ENCODE data around the gene FBXL13.
A peak's percentile ranks its signal among the peaks of the same experiment; 100 is the strongest.
"Not testable (repeated sequence)": the region's sequence is repeated elsewhere in the genome, so short reads cannot be mapped to it uniquely, and the experiment has no call there.

Gene FBXL13

GRCh38 chr7:102814025-102814471 lies 260.5 kb downstream of the FBXL13 start:
- DNase-seq (ENCODE audit: low spot score): peak; percentile 46

- no peak for DNase-seq (ENCODE audit: low spot score)
These were observed 261.2 kb downstream of the FBXL13 start for GRCh38 chr7:102813191-102814024.

GRCh38 chr7:102811942-102812678 lies 262.5 kb downstream of the FBXL13 start:
- no peak for DNase-seq (ENCODE audit: low spot score)

GRCh38 chr7:102810916-102811315 lies 263.7 kb downstream of the FBXL13 start:
- no peak for DNase-seq (ENCODE audit: low spot score)

- DNase-seq (ENCODE audit: low spot score): no peak
These were observed 268.0 kb downstream of the FBXL13 start for GRCh38 chr7:102806613-102807012.

GRCh38 chr7:102795987-102796595 lies 278.5 kb downstream of the FBXL13 start:
- DNase-seq (ENCODE audit: low spot score): not testable (repeated sequence)

- DNase-seq (ENCODE audit: low spot score): not testable (repeated sequence)
These were observed 280.0 kb downstream of the FBXL13 start for GRCh38 chr7:102794567-102794966.

GRCh38 chr7:102791831-102792230 lies 282.8 kb downstream of the FBXL13 start:
- not testable (repeated sequence) for DNase-seq (ENCODE audit: low spot score)

- not testable (repeated sequence) for DNase-seq (ENCODE audit: low spot score)
These were observed 283.2 kb downstream of the FBXL13 start for GRCh38 chr7:102791367-102791766.

GRCh38 chr7:102790364-102791100 lies 284.1 kb downstream of the FBXL13 start:
- DNase-seq (ENCODE audit: low spot score): not testable (repeated sequence)

- not testable (repeated sequence) for DNase-seq (ENCODE audit: low spot score)
These were observed 285.8 kb downstream of the FBXL13 start for GRCh38 chr7:102788770-102789169.

- not testable (repeated sequence) for DNase-seq (ENCODE audit: low spot score)
These were observed 293.7 kb downstream of the FBXL13 start for GRCh38 chr7:102780926-102781325.

- not testable (repeated sequence) for DNase-seq (ENCODE audit: low spot score)
These were observed 295.9 kb downstream of the FBXL13 start for GRCh38 chr7:102778663-102779062.

GRCh38 chr7:102776217-102776616 lies 298.4 kb downstream of the FBXL13 start:
- not testable (repeated sequence) for DNase-seq (ENCODE audit: low spot score)

GRCh38 chr7:102770467-102770866 lies 304.1 kb downstream of the FBXL13 start:
- not testable (repeated sequence) for DNase-seq (ENCODE audit: low spot score)

GRCh38 chr7:102769657-102770192 lies 304.9 kb downstream of the FBXL13 start:
- DNase-seq (ENCODE audit: low spot score): not testable (repeated sequence)

GRCh38 chr7:102763295-102763905 lies 311.2 kb downstream of the FBXL13 start:
- not testable (repeated sequence) for DNase-seq (ENCODE audit: low spot score)
